GM13977 (cell line): Measurements from ENCODE around the gene FAM98A.

Source experiments
- DNase-seq: peaks from one replicate; pipeline ENCODE4 v3.0.0; 2012; ENCODE audit warnings: low spot score
- in situ Hi-C: fragments of 300-500 bp; cut with MboI; formaldehyde crosslinking; loops from one replicate; pipeline ENCODE4 v1.12.0; 2022; ENCODE audit warnings: low sequenced_read_pairs, low pct_unique_long_range_greater_than_20kb, mixed read lengths, inconsistent platforms; ENCODE audit not compliant: unreplicated experiment
- TF ChIP-seq, protein P1 (sequence below): IDR thresholded peaks from 2 replicates; pipeline ENCODE4 v1.5.1; 2012; ENCODE audit warnings: mild to moderate bottlenecking, control low read depth; ENCODE audit not compliant: insufficient read depth; ENCODE audit errors: extremely low read depth, missing control alignments

Gene FAM98A

DNA sequence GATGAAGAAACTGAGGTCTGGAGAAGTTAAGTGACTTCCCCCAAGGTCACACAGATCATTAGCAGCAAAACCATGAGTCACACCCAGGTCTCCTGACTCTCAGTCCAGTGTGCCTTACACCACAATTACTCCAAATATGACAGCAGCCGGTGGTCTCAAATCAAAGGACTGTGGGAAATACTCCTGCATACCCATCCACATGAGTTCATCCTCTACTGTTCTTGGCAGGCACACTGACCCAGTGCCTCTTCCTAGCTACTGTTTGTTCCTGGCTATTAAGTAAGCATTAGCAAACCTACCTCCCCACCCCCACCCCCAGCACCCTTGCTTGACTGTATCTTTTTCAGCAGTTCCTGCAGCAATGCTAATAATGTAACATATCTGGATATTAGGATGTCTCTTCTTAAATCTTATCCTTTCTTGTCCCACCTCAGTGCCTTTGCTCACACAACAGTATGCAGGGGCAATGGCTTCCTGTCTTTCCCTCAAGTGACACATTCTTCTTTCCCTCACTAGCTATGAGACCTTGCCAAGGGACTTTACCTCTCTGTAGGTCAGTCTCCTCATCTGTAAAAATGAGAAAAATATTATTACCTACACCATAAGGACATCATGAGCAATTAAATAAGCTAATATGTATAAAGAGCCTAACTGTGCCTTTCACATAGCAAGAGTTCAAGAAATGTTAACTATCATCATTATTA is 46.2 kb downstream of the FAM98A start:
- in situ Hi-C loops: no loop called here
- TF ChIP-seq, protein P1, sequence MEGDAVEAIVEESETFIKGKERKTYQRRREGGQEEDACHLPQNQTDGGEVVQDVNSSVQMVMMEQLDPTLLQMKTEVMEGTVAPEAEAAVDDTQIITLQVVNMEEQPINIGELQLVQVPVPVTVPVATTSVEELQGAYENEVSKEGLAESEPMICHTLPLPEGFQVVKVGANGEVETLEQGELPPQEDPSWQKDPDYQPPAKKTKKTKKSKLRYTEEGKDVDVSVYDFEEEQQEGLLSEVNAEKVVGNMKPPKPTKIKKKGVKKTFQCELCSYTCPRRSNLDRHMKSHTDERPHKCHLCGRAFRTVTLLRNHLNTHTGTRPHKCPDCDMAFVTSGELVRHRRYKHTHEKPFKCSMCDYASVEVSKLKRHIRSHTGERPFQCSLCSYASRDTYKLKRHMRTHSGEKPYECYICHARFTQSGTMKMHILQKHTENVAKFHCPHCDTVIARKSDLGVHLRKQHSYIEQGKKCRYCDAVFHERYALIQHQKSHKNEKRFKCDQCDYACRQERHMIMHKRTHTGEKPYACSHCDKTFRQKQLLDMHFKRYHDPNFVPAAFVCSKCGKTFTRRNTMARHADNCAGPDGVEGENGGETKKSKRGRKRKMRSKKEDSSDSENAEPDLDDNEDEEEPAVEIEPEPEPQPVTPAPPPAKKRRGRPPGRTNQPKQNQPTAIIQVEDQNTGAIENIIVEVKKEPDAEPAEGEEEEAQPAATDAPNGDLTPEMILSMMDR: no peak
- DNase-seq: no peak

DNA sequence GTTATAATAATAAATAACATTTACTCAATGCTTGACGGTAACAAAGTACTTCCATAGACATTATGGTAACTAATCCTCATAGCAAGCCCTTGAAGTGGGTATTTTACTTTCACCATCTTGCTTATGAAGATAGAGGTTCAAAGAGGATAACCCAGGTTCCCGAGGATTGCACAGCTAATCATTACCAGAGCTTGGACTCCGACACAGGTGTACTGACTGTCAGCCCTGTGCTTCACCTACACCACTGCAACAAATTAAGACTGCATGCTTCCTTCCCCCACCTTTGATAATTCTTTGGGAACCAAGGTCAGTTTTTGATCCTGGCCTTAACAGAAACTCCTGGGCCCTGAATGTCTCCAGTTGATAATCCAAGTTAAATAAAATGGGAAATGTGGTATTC is 48.9 kb downstream of the FAM98A start:
- in situ Hi-C loops: no loop called here
- TF ChIP-seq, protein P1: no peak
- DNase-seq: no peak

DNA sequence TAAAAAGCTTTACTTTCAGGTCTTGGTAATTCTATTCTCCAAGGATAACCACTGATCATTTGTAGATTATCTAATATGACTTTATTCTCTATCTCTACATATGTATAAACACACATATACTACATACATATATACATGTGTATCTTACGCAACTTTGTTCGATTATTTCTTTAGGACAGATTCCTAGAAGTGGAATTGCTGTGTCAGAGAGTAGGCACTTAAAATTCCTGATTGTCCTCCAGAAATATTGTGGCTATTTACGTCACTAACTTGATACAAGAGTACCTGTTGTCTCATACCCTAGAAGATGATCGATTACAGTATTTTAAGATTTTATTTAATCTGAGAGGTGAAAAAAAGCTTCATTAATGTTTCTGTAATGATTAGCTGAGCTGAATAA is 57.9 kb downstream of the FAM98A start:
- in situ Hi-C loops: no loop called here
- DNase-seq: no peak
- TF ChIP-seq, protein P1: no peak

DNA sequence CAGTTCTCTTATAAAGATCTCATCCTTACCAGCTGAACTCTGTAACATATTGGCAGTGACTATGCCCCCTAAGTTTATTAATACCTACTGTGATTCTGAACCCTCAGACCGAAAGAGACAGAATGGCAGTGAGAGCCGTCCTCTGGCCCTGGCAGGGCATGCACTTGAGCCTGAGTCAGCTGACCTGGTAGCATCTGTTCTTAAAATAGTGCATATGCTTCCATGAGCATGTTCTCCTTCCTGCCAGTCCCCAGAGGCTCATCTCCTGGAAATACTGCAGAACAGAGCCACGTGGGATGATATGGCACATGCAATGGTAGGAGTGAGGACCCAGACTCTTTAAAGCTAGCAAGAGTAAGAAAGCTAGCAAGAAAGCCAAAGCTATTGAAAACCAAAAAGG is 63.7 kb downstream of the FAM98A start:
- in situ Hi-C loops: no loop called here
- DNase-seq: no peak
- TF ChIP-seq, protein P1: no peak
